WTC11 (cell line): ENCODE data around the gene FHIT. TPM values are rescaled to one million over a fixed set of nuclear protein-coding genes. Genes with fewer than 3 reads are reported as not detected.

Source experiments
- ATAC-seq: fragments of 200-7000 bp; cut with Tn5 transposase; 2 replicates; pipeline ENCODE4 v1.10.0; 2021; ENCODE audit warnings: mild to moderate bottlenecking, moderate library complexity
- CTCF ChIA-PET: fragments of 300-600 bp; sonication (Branson Sonifier 250); formaldehyde crosslinking; loops from one replicate; lab custom pipeline; 2021; ENCODE audit warnings: antibody characterized with exemption; lab: Charles Lee
- POLR2A ChIA-PET: fragments of 350-600 bp; sonication (Branson Sonifier 250); formaldehyde crosslinking; loops from one replicate; lab custom pipeline; 2021; ENCODE audit warnings: antibody characterized with exemption; lab: Charles Lee
- DNase-seq: peaks from one replicate; pipeline ENCODE4 v3.0.0; 2021; ENCODE audit warnings: low spot score
- H3K27ac Mint-ChIP-seq: 2 replicates; pipeline ENCODE4 v1.8.0; 2021; ENCODE audit warnings: mixed read lengths
- H3K27me3 Mint-ChIP-seq: 2 replicates; pipeline ENCODE4 v1.8.0; 2021; ENCODE audit warnings: low read depth, mild to moderate bottlenecking, moderate library complexity, mixed read lengths
- H3K36me3 Mint-ChIP-seq: 2 replicates; pipeline ENCODE4 v1.8.0; 2021; ENCODE audit warnings: mixed read lengths
- H3K4me1 Mint-ChIP-seq: 2 replicates; pipeline ENCODE4 v1.8.0; 2022; ENCODE audit warnings: mixed read lengths
- H3K4me3 Mint-ChIP-seq: 2 replicates; pipeline ENCODE4 v1.8.0; 2021; ENCODE audit warnings: mild to moderate bottlenecking, moderate library complexity, mixed read lengths
- H3K9me3 Mint-ChIP-seq: 2 replicates; pipeline ENCODE4 v1.8.0; 2021; ENCODE audit warnings: mixed read lengths
- CREB1 ChIP-seq: sonication (generic); formaldehyde crosslinking; IDR thresholded peaks from 2 replicates; pipeline ENCODE4 v1.8.0; 2023; ENCODE audit warnings: mild to moderate bottlenecking, missing genetic modification reagents
- ELF4 ChIP-seq: sonication (generic); formaldehyde crosslinking; IDR thresholded peaks from 2 replicates; pipeline ENCODE4 v1.8.1; 2022; ENCODE audit warnings: low read depth, mild to moderate bottlenecking, moderate library complexity, missing genetic modification reagents
- EMX1 ChIP-seq: fragments of 250-450 bp; sonication (Bioruptor Pico); IDR thresholded peaks from 2 replicates; pipeline ENCODE4 v1.8.0; 2021; ENCODE audit warnings: mild to moderate bottlenecking
- ETV6 ChIP-seq: sonication (generic); formaldehyde crosslinking; IDR thresholded peaks from 2 replicates; pipeline ENCODE4 v1.8.1; 2022; ENCODE audit warnings: mild to moderate bottlenecking, missing genetic modification reagents
- FOXJ3 ChIP-seq: sonication (generic); formaldehyde crosslinking; IDR thresholded peaks from 2 replicates; pipeline ENCODE4 v1.9.0; 2021; ENCODE audit warnings: missing genetic modification reagents, mild to moderate bottlenecking, borderline replicate concordance
- GABPB1 ChIP-seq: sonication (generic); formaldehyde crosslinking; IDR thresholded peaks from 2 replicates; pipeline ENCODE4 v1.8.1; 2023; ENCODE audit warnings: mild to moderate bottlenecking, missing genetic modification reagents
- IRF2 ChIP-seq: sonication (generic); formaldehyde crosslinking; IDR thresholded peaks from 2 replicates; pipeline ENCODE4 v1.8.0; 2022; ENCODE audit warnings: low read depth, missing genetic modification reagents, borderline replicate concordance
- JUN ChIP-seq: sonication (generic); formaldehyde crosslinking; IDR thresholded peaks from 2 replicates; pipeline ENCODE4 v1.8.0; 2023; ENCODE audit warnings: mild to moderate bottlenecking, missing genetic modification reagents
- NFYB ChIP-seq: sonication (generic); formaldehyde crosslinking; conservative IDR thresholded peaks from 2 replicates; pipeline ENCODE4 v1.8.0; 2022; ENCODE audit warnings: low read depth, missing genetic modification reagents
- NR1H2 ChIP-seq: sonication (generic); formaldehyde crosslinking; IDR thresholded peaks from 2 replicates; pipeline ENCODE4 v1.9.0; 2021; ENCODE audit warnings: mild to moderate bottlenecking, moderate library complexity, missing genetic modification reagents
- NR2C2 ChIP-seq: sonication (generic); formaldehyde crosslinking; IDR thresholded peaks from 2 replicates; pipeline ENCODE4 v1.8.0; 2022; ENCODE audit warnings: mild to moderate bottlenecking, missing genetic modification reagents
- PRRX2 ChIP-seq: fragments of 250-450 bp; sonication (Bioruptor Pico); IDR thresholded peaks from 2 replicates; pipeline ENCODE4 v1.8.0; 2021; ENCODE audit warnings: mild to moderate bottlenecking
- RELA ChIP-seq: sonication (generic); formaldehyde crosslinking; IDR thresholded peaks from 2 replicates; pipeline ENCODE4 v1.8.1; 2022; ENCODE audit warnings: missing genetic modification reagents, mild to moderate bottlenecking, borderline replicate concordance
- SMAD3 ChIP-seq: sonication (generic); formaldehyde crosslinking; IDR thresholded peaks from 2 replicates; pipeline ENCODE4 v1.8.0; 2022; ENCODE audit warnings: missing genetic modification reagents, mild to moderate bottlenecking, borderline replicate concordance
- ZNF121 ChIP-seq: sonication (generic); formaldehyde crosslinking; IDR thresholded peaks from 2 replicates; pipeline ENCODE4 v1.8.0; 2023; ENCODE audit warnings: missing genetic modification reagents
- ZNF219 ChIP-seq: sonication (generic); formaldehyde crosslinking; IDR thresholded peaks from 2 replicates; pipeline ENCODE4 v1.8.0; 2023; ENCODE audit warnings: missing genetic modification reagents, mild to moderate bottlenecking, borderline replicate concordance
- total RNA-seq: library from RNA; stranded (reverse); gene quantifications from 3 replicates; pipeline ENCODE4 v1.2.3, GENCODE V29; 2021
- TF ChIP-seq, protein P1 (sequence below): sonication (generic); formaldehyde crosslinking; conservative IDR thresholded peaks from 2 replicates; pipeline ENCODE4 v1.8.1; 2022; ENCODE audit warnings: mild to moderate bottlenecking, missing genetic modification reagents
- TF ChIP-seq, protein P2 (sequence below): fragments of 200-600 bp; IDR thresholded peaks from 2 replicates; pipeline ENCODE4 v1.8.0; 2022; ENCODE audit warnings: antibody characterized with exemption
- TF ChIP-seq, protein P3 (sequence below): fragments of 250-450 bp; sonication (Bioruptor Pico); IDR thresholded peaks from 2 replicates; pipeline ENCODE4 v1.9.0; 2021; ENCODE audit warnings: moderate library complexity, mild to moderate bottlenecking, inconsistent platforms, borderline replicate concordance
- TF ChIP-seq, protein P4 (sequence below): fragments of 250-450 bp; sonication (Bioruptor Pico); IDR thresholded peaks from 2 replicates; pipeline ENCODE4 v1.8.0; 2021; ENCODE audit warnings: mild to moderate bottlenecking
- TF ChIP-seq, protein P5 (sequence below): sonication (generic); formaldehyde crosslinking; IDR thresholded peaks from 2 replicates; pipeline ENCODE4 v1.8.1; 2023; ENCODE audit warnings: mild to moderate bottlenecking, missing genetic modification reagents, moderate library complexity
- TF ChIP-seq, protein P6 (sequence below): sonication (generic); formaldehyde crosslinking; IDR thresholded peaks from 2 replicates; pipeline ENCODE4 v1.8.0; 2022; ENCODE audit warnings: mild to moderate bottlenecking, missing genetic modification reagents
- TF ChIP-seq, protein P7 (sequence below): sonication (generic); formaldehyde crosslinking; IDR thresholded peaks from 2 replicates; pipeline ENCODE4 v1.8.1; 2022; ENCODE audit warnings: mild to moderate bottlenecking, missing genetic modification reagents, moderate library complexity, borderline replicate concordance
- TF ChIP-seq, protein P8 (sequence below): sonication (generic); formaldehyde crosslinking; IDR thresholded peaks from 2 replicates; pipeline ENCODE4 v1.8.0; 2023; ENCODE audit warnings: missing genetic modification reagents

The FHIT gene
- total RNA-seq, 1 experiment from 2014 or later: 2.6 TPM

DNA sequence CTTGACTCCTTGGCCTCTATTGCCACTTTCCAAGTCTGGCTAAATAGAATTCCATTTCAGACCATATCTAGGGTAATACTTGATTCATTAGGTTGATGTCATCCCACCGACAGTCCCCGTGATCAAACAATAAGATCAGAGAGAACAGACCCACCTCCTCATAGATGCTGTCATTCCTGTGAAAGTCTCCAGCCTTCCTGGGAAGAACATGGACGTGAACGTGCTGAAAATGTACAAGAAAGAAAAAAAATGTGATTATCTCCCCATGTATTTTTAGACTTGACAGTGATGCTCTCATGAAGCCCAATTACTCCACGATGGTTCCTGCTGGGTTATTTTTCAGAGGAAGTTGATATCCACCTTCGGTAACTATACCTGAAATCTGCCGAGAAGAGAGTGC is 1329.1 kb downstream of the FHIT start (continued):
- TF ChIP-seq, protein P1, sequence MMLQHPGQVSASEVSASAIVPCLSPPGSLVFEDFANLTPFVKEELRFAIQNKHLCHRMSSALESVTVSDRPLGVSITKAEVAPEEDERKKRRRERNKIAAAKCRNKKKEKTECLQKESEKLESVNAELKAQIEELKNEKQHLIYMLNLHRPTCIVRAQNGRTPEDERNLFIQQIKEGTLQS (CRISPR knock-in tag): no peak

DNA sequence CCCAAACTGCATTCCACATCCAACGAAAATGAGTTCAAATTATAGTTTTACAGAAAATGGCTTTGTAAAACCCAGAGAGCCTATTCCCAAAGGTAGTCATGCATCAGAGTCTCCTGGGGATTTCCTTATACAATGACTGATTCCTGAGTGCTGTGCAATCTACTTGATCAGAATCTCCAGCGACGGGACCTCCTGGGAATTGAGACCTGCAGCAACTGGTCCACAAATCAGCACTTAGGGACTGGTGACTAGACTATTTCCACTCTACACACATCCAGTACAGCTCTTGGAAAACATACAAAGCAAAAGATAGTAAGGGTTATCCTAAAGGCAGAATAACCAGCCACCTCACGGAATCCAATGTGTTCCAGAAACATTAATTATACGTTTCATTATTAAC is 1330.4 kb downstream of the FHIT start:
- no peak overlapping the region for H3K27ac Mint-ChIP-seq
- H3K4me3 Mint-ChIP-seq: no peak overlapping the region
- no peak for ATAC-seq
- H3K27me3 Mint-ChIP-seq: no peaks in the 10 kb centered on the region
- no peaks in the 10 kb centered on the region for H3K9me3 Mint-ChIP-seq
- no peak for TF ChIP-seq ELF4 (CRISPR knock-in tag)
- no peak for TF ChIP-seq GABPB1 (CRISPR knock-in tag)
- TF ChIP-seq ZNF121: no peak
- TF ChIP-seq, protein P2, sequence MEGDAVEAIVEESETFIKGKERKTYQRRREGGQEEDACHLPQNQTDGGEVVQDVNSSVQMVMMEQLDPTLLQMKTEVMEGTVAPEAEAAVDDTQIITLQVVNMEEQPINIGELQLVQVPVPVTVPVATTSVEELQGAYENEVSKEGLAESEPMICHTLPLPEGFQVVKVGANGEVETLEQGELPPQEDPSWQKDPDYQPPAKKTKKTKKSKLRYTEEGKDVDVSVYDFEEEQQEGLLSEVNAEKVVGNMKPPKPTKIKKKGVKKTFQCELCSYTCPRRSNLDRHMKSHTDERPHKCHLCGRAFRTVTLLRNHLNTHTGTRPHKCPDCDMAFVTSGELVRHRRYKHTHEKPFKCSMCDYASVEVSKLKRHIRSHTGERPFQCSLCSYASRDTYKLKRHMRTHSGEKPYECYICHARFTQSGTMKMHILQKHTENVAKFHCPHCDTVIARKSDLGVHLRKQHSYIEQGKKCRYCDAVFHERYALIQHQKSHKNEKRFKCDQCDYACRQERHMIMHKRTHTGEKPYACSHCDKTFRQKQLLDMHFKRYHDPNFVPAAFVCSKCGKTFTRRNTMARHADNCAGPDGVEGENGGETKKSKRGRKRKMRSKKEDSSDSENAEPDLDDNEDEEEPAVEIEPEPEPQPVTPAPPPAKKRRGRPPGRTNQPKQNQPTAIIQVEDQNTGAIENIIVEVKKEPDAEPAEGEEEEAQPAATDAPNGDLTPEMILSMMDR: no peak
- TF ChIP-seq, protein P3, sequence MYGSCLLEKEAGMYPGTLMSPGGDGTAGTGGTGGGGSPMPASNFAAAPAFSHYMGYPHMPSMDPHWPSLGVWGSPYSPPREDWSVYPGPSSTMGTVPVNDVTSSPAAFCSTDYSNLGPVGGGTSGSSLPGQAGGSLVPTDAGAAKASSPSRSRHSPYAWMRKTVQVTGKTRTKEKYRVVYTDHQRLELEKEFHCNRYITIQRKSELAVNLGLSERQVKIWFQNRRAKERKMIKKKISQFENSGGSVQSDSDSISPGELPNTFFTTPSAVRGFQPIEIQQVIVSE: no peak
- no peak for TF ChIP-seq NR2C2
- TF ChIP-seq IRF2 (CRISPR knock-in tag): no peak
- TF ChIP-seq NFYB (CRISPR knock-in tag): no peak
- TF ChIP-seq PRRX2 (CRISPR knock-in tag): no peak
- TF ChIP-seq SMAD3: no peak
- no peak for TF ChIP-seq RELA
- no peak for TF ChIP-seq CREB1
- TF ChIP-seq, protein P4, sequence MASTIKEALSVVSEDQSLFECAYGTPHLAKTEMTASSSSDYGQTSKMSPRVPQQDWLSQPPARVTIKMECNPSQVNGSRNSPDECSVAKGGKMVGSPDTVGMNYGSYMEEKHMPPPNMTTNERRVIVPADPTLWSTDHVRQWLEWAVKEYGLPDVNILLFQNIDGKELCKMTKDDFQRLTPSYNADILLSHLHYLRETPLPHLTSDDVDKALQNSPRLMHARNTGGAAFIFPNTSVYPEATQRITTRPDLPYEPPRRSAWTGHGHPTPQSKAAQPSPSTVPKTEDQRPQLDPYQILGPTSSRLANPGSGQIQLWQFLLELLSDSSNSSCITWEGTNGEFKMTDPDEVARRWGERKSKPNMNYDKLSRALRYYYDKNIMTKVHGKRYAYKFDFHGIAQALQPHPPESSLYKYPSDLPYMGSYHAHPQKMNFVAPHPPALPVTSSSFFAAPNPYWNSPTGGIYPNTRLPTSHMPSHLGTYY: no peak
- TF ChIP-seq, protein P5, sequence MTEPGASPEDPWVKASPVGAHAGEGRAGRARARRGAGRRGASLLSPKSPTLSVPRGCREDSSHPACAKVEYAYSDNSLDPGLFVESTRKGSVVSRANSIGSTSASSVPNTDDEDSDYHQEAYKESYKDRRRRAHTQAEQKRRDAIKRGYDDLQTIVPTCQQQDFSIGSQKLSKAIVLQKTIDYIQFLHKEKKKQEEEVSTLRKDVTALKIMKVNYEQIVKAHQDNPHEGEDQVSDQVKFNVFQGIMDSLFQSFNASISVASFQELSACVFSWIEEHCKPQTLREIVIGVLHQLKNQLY: no peak
- TF ChIP-seq FOXJ3 (CRISPR knock-in tag): no peak
- no peak for TF ChIP-seq NR1H2 (CRISPR knock-in tag)
- no peak for TF ChIP-seq ETV6 (CRISPR knock-in tag)
- no peak for TF ChIP-seq EMX1 (CRISPR knock-in tag)
- TF ChIP-seq, protein P6, sequence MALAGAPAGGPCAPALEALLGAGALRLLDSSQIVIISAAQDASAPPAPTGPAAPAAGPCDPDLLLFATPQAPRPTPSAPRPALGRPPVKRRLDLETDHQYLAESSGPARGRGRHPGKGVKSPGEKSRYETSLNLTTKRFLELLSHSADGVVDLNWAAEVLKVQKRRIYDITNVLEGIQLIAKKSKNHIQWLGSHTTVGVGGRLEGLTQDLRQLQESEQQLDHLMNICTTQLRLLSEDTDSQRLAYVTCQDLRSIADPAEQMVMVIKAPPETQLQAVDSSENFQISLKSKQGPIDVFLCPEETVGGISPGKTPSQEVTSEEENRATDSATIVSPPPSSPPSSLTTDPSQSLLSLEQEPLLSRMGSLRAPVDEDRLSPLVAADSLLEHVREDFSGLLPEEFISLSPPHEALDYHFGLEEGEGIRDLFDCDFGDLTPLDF (CRISPR knock-in tag): no peak
- peaks cover 9% of the 10 kb centered on the region; the same call in 1 of the 2 replicates for H3K4me1 Mint-ChIP-seq
- ChIA-PET CTCF (no interaction called here), POLR2A (no interaction called here)
- no peaks in the 10 kb centered on the region for H3K36me3 Mint-ChIP-seq
- no peak for DNase-seq

DNA sequence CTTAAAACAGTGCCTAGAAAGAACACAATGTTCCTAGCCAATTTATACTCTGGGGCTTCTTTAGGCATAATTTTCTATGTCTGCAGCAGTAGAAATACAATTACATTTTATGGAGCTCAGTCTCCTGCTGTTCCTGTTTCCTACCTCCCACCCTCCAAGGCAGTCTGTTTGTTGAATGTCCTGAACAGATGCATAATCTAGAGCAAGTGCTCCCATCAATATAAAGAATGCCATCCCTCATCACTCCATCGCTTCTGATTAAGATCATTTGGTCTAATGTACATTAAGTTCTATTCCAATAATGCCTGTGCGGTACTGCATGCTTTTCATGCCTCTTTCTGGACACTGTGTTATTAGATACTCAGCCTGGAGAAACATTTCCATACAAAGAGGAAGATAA is 1331.7 kb downstream of the FHIT start:
- DNase-seq (no peak), ATAC-seq (no peak)
- POLR2A ChIA-PET: no interaction called here
- H3K9me3 Mint-ChIP-seq: no peaks in the 10 kb centered on the region
- no peak overlapping the region for H3K27ac Mint-ChIP-seq
- no peaks in the 10 kb centered on the region for H3K36me3 Mint-ChIP-seq
- CTCF ChIA-PET: no interaction called here
- TF ChIP-seq ZNF219 (CRISPR knock-in tag) (no peak), JUN (CRISPR knock-in tag) (no peak)
- TF ChIP-seq, protein P2: no peak
- TF ChIP-seq, protein P7, sequence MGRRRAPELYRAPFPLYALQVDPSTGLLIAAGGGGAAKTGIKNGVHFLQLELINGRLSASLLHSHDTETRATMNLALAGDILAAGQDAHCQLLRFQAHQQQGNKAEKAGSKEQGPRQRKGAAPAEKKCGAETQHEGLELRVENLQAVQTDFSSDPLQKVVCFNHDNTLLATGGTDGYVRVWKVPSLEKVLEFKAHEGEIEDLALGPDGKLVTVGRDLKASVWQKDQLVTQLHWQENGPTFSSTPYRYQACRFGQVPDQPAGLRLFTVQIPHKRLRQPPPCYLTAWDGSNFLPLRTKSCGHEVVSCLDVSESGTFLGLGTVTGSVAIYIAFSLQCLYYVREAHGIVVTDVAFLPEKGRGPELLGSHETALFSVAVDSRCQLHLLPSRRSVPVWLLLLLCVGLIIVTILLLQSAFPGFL (CRISPR knock-in tag): no peak
- TF ChIP-seq, protein P8, sequence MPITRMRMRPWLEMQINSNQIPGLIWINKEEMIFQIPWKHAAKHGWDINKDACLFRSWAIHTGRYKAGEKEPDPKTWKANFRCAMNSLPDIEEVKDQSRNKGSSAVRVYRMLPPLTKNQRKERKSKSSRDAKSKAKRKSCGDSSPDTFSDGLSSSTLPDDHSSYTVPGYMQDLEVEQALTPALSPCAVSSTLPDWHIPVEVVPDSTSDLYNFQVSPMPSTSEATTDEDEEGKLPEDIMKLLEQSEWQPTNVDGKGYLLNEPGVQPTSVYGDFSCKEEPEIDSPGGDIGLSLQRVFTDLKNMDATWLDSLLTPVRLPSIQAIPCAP: no peak
- TF ChIP-seq, all 79 proteins: peak for 0
- no peak overlapping the region for H3K4me3 Mint-ChIP-seq
- H3K27me3 Mint-ChIP-seq: no peaks in the 10 kb centered on the region
- peaks cover 9% of the 10 kb centered on the region; the same call in 1 of the 2 replicates for H3K4me1 Mint-ChIP-seq
